OCI-LY1 (cell line): ENCODE measurements around the gene TCTN2.

ENCODE experiments used
- EZH2 ChIP-seq: fragments of 200-600 bp; sonication (generic), shearing (Covaris generic); IDR thresholded peaks from 2 replicates; pipeline ENCODE4 v1.8.0; 2017; ENCODE audit warnings: borderline replicate concordance, mixed run types, mild to moderate bottlenecking, antibody characterized with exemption, low read length, moderate library complexity, mixed read lengths
- TF ChIP-seq, protein P1 (sequence below): fragments of 200-600 bp; sonication (generic), shearing (Covaris generic); IDR thresholded peaks from 2 replicates; pipeline ENCODE4 v1.5.1; 2017; ENCODE audit warnings: mild to moderate bottlenecking, antibody characterized with exemption, low read length, moderate library complexity, mixed read lengths

DNA sequence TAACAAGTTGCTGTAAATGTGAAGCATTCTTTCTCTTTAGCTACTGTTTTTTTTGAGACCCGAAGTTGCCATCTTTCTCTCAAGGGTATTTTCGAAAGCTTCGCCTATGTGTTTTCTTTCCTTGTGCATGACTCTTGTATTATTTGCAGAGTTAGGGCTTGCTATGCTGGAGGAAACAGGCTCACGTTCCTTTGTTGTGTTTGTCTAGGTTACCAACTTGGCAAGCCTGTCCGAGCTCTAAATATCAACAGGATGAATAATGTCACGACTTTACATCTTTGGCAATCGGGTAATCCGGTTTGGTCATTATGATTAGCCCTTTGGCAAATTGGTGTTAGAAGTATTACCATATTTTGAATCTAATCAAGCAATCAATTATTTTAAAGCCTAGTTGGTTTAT is 25.3 kb downstream of the TCTN2 start:
- TF ChIP-seq, protein P1, sequence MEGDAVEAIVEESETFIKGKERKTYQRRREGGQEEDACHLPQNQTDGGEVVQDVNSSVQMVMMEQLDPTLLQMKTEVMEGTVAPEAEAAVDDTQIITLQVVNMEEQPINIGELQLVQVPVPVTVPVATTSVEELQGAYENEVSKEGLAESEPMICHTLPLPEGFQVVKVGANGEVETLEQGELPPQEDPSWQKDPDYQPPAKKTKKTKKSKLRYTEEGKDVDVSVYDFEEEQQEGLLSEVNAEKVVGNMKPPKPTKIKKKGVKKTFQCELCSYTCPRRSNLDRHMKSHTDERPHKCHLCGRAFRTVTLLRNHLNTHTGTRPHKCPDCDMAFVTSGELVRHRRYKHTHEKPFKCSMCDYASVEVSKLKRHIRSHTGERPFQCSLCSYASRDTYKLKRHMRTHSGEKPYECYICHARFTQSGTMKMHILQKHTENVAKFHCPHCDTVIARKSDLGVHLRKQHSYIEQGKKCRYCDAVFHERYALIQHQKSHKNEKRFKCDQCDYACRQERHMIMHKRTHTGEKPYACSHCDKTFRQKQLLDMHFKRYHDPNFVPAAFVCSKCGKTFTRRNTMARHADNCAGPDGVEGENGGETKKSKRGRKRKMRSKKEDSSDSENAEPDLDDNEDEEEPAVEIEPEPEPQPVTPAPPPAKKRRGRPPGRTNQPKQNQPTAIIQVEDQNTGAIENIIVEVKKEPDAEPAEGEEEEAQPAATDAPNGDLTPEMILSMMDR, result no peak
- TF ChIP-seq EZH2, result no peak
